GM06990 (cell line): Measurements from ENCODE around the gene DFFA.

ENCODE experiments used
- DNase-seq: peaks from one replicate; pipeline ENCODE4 v3.0.0-alpha.2; 2011; ENCODE audit not compliant: insufficient read length; ENCODE audit errors: extremely low read depth
- H3K27me3 ChIP-seq: replicated peaks from 2 replicates; pipeline ENCODE4 v1.6.0; 2011; ENCODE audit warnings: low read length; ENCODE audit not compliant: control insufficient read depth, insufficient read depth
- H3K36me3 ChIP-seq: 2 replicates; pipeline ENCODE4 v1.5.1; 2011; ENCODE audit warnings: low read length; ENCODE audit not compliant: control insufficient read depth, insufficient read depth
- H3K4me3 ChIP-seq: replicated peaks from 2 replicates; pipeline ENCODE4 v1.5.1; 2011; ENCODE audit warnings: low read depth, mild to moderate bottlenecking, control low read depth, low read length
- TF ChIP-seq, protein P1 (sequence below): IDR thresholded peaks from 2 replicates; pipeline ENCODE4 v1.5.1; 2011; ENCODE audit warnings: low read length, control low read depth, mild to moderate bottlenecking, inconsistent platforms; ENCODE audit not compliant: insufficient read depth, poor library complexity, severe bottlenecking

DFFA gene

GRCh38 chr1:10433790-10434189 is 38.5 kb downstream of the DFFA start:
- Histone ChIP-seq H3K4me3 (no peak overlapping the region), H3K27me3 (no peaks in the 10 kb centered on the region), H3K36me3 (no peaks in the 10 kb centered on the region)
- TF ChIP-seq, protein P1, sequence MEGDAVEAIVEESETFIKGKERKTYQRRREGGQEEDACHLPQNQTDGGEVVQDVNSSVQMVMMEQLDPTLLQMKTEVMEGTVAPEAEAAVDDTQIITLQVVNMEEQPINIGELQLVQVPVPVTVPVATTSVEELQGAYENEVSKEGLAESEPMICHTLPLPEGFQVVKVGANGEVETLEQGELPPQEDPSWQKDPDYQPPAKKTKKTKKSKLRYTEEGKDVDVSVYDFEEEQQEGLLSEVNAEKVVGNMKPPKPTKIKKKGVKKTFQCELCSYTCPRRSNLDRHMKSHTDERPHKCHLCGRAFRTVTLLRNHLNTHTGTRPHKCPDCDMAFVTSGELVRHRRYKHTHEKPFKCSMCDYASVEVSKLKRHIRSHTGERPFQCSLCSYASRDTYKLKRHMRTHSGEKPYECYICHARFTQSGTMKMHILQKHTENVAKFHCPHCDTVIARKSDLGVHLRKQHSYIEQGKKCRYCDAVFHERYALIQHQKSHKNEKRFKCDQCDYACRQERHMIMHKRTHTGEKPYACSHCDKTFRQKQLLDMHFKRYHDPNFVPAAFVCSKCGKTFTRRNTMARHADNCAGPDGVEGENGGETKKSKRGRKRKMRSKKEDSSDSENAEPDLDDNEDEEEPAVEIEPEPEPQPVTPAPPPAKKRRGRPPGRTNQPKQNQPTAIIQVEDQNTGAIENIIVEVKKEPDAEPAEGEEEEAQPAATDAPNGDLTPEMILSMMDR, result no peak
- DNase-seq, result no peak

GRCh38 chr1:10432910-10433700 is 39.2 kb downstream of the DFFA start:
- Histone ChIP-seq H3K36me3 (no peaks in the 10 kb centered on the region), H3K4me3 (no peak overlapping the region), H3K27me3 (no peaks in the 10 kb centered on the region)
- TF ChIP-seq, protein P1, result no peak
- DNase-seq, result no peak

- no peaks in the 10 kb centered on the region for H3K27me3 ChIP-seq
- TF ChIP-seq, protein P1, result no peak
- H3K36me3 ChIP-seq, result no peaks in the 10 kb centered on the region
- no peak for DNase-seq
- peak overlapping the region; percentile 70 for H3K4me3 ChIP-seq
These were observed 41.1 kb downstream of the DFFA start for GRCh38 chr1:10431070-10431730.

DNA sequence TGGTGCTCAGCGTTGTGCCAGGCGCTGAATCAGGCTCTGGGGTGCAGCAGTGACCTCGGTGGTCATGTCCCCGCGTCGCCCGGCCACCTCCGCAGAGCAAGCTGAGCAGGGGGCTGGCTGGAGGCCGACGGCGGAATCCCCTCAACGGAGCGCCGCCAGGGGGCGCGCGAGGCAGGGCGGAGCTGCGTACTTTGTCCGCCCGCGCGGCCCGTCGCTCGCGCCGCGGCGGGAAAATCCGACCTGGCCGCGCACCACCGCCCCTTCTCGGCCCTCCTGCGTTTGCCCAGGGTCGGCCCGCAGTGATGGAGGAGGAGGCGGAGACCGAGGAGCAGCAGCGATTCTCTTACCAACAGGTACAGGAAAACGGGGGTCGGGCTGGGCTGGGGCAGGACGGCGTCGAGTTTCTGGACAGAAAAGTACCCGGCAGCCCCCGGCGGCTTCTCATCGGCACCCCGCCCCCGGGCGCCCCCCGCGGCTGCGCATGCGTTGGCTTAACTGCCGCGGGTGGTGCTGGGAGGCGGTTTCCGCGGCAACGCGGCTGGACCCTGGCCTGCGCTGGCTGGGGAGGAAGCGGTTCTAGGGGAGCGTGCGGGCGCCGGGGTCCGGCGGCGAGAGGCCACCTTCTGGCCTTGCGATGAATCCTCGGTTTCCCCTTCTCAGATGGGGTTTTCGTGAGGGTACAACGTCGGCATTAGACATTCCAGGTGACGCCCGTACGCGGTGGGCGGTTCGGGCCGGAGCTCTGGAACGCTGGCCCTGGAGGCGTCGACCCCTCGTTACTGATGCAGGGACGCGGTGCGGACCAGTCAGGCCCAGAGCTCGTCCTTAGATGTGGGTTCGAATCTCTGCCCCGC is 41.9 kb downstream of the DFFA start, which contains the start of gene CENPS:
Gene CENPS (plus strand): TSS at position 218 of the 854 bp plus-strand sequence. CDS start 85 bp downstream, at position 303.
- peak; percentile 96 for DNase-seq
- Histone ChIP-seq H3K36me3 (no peaks in the 10 kb centered on the region), H3K4me3 (peak within 1 kb of the TSS; percentile 70), H3K27me3 (no peaks in the 10 kb centered on the region)
- TF ChIP-seq, protein P1, result peak; percentile 74

DNA sequence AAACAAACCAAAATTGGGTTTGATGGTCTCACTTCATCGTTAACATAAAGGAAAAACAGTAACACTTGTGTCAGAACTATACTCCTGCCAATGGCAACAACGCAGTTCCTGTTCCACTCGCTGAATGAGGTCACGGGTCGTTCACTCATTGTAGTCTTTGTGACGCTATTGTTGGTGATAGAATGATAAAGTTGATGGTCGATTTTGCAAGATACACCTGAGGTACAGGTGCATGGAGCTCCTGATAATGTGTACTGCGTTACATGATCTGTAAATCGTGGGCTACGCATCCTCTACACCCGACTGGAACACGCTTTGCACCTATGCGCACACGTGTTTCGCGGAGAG is 42.5 kb downstream of the DFFA start:
- TF ChIP-seq, protein P1, result no peak
- peak overlapping the region; percentile 70 for H3K4me3 ChIP-seq
- no peaks in the 10 kb centered on the region for H3K27me3 ChIP-seq
- no peak for DNase-seq
- no peaks in the 10 kb centered on the region for H3K36me3 ChIP-seq
